Heart left ventricle (tissue), 16 donors: ENCODE data around the gene HIVEP2. TPM values are rescaled to one million over a fixed set of nuclear protein-coding genes. Genes with fewer than 3 reads are reported as not detected.
A peak's percentile ranks its signal among the peaks of the same experiment; 100 is the strongest.

Experiments
- ATAC-seq, 4 donors: fragments of 200-7000 bp; cut with Tn5 transposase; one replicate each; pipeline ENCODE4 v1.9.1; 2020 to 2022; ENCODE audit warnings: moderate library complexity in 4 of 4, mild to moderate bottlenecking in 3 of 4, moderate number of reproducible peaks in 1 of 4
- DNase-seq, 5 donors: peaks; one replicate each; pipeline ENCODE4 v3.0.0-alpha.2; 2020
- H3K27ac ChIP-seq, 12 donors: fragments of 200-600 bp; sonication (generic) in 4 of 12; one replicate each; pipeline versions ENCODE4 v1.5.0 to v1.8.0; 2016 to 2022; ENCODE audit warnings: mild to moderate bottlenecking in 2 of 12
- H3K27me3 ChIP-seq, 9 donors: fragments of 200-600 bp; sonication (generic) in 2 of 9; one replicate each; pipeline versions ENCODE4 v1.5.1 to v1.8.0; 2016 to 2022; ENCODE audit warnings: mild to moderate bottlenecking in 3 of 9
- H3K36me3 ChIP-seq, 9 donors: fragments of 200-600 bp; sonication (generic) in 2 of 9; one replicate each; pipeline versions ENCODE4 v1.5.0 to v1.8.0; 2018 to 2022; ENCODE audit warnings: mild to moderate bottlenecking in 2 of 9
- H3K4me1 ChIP-seq, 12 donors: fragments of 200-600 bp; sonication (generic) in 4 of 12; one replicate each; pipeline versions ENCODE4 v1.5.0 to v1.8.0; 2016 to 2022; ENCODE audit warnings: mild to moderate bottlenecking in 3 of 12
- H3K4me3 ChIP-seq, 12 donors: fragments of 200-600 bp; sonication (generic) in 4 of 12; one replicate each; pipeline versions ENCODE4 v1.5.0 to v1.8.0; 2017 to 2022; ENCODE audit warnings: mild to moderate bottlenecking in 9 of 12, moderate library complexity in 4 of 12
- H3K9me3 ChIP-seq, 12 donors: fragments of 200-600 bp; sonication (generic) in 4 of 12; one replicate each; pipeline versions ENCODE4 v1.5.0 to v1.8.0; 2016 to 2022; ENCODE audit warnings: mild to moderate bottlenecking in 1 of 12
- CTCF ChIP-seq, 12 donors: fragments of 200-600 bp; sonication (generic) in 4 of 12; IDR thresholded peaks; one replicate each; pipeline versions ENCODE4 v1.5.0 to v1.8.0; 2018 to 2022; ENCODE audit warnings: antibody characterized with exemption in 12 of 12, mild to moderate bottlenecking in 5 of 12
- POLR2A ChIP-seq, 2 donors: fragments of 450-650 bp; IDR thresholded peaks; one replicate each; pipeline ENCODE4 v1.6.1; 2017; ENCODE audit warnings: antibody characterized with exemption in 2 of 2, mild to moderate bottlenecking in 2 of 2, moderate library complexity in 2 of 2
- WGBS, 4 donors: extraction: QIAGEN DNeasy Blood & Tissue Kit in 2 of 4; methylation state at CpG; one replicate each; pipeline versions ENCODE4 v1.1.5 to v1.1.7; 2013 to 2018; 5-methylcytosine and 5-hydroxymethylcytosine counted together
- intact Hi-C, 10 donors: fragments of 100-400 bp; cut with DNase I; formaldehyde crosslinking; loops; one replicate each; pipeline versions ENCODE4 v1.11.1 to v1.14.2; 2022
- polyA plus RNA-seq, 2 donors: library from polyadenylated mRNA; stranded (reverse); fragments of 200-250 nt; gene quantifications; one replicate each; pipeline ENCODE4 v1.2.3, GENCODE V29; 2013
- total RNA-seq, 9 donors: library from RNA; depleted of rRNA in 2 of 9; stranded (reverse); fragments of >200 nt in 2 of 9; fragmentation: NEBNext Ultra II Directional in 3 of 9; extraction: Animal tissue kit (Norgen Biotek cat#: 25700) in 3 of 9; gene quantifications; one replicate each; pipeline versions ENCODE4 v1.1.0 to v1.2.4, GENCODE V29; 2016 to 2023
- donor health status: ischemic (EF 13 %, LVEDD 7.1; RV severe dilation, severe dysfunction).
- donor health status: healthy with polysubstance abuse.
- donor health status: DM: no; HTN: yes; CAD: no.
- donor health status: DM: no; HTN: no; CAD: no.
- donor health status: ischemic (EF 25% LVEDD 6.9; RV normal size, moderate dysfunction).
- donor health status: ischemic (EF 25% LVEDD 5.7; RV mildly dilated, moderate dysfunction).
- donor health status: healthy.
- donor health status: DM: yes; HTN: yes; CAD: no.
- donor health status: ischemic (EF 35%, LVEDD 5.7; RV mildly dilated, moderate dysfunction).
- donor health status: nonischemic (EF 11% LVEDD 7.7; RV severe dilation, severe dysfunction).
- donor health status: DM: yes; HTN: yes; CAD: no.
- donor health status: PGD.
- donor health status: ischemic (EF 29% LVEDD 5.4; RV normal size, mild dysfunction).
- donor health status: nonischemic (EF 23%, LVEDD 6.1; RV moderate dilation, normal function).

Gene HIVEP2
- total and polyA plus RNA-seq, 11 donors: 2.7 to 31.2 (median 20.4) TPM

DNA sequence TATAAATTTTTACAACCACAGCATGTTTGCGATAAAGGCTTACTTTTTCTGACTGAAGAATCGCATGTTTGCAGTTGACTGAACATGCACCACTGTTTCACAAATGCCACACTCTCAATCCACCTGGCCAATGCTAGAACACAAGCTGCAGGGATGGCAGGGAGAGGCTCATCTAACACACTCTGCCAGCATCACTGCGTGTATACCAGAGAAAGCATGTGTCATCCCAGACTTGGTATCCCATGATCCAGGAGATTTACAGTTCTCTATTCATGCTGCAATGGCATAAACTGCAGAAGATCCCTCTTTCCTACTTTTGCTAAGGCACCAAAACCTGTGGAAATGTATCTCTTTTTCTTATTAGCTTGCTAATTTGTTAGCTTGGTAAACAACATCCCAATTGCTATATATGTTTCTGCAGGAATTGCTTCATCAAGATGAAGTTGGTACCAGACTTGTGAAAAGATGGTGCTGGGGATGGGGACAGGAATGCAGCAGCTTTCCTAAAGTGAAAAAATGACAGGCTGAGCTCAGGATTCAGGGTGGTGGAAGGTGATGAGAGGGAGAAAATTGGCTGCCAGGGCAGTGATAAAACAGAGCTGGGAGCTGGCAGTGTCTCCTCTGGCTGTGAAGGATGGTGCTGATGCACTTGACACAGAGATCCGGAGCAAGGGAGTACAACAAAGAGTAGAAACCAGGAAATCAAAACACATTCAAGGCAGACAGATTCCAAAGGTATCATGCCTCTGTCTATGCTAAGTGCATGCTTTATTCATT lies 186.9 kb downstream of the HIVEP2 start:
- ATAC-seq (peak; percentile 41 to 76 (median 49)), DNase-seq (no peak)
- no peak overlapping the region for H3K27ac ChIP-seq
- peaks cover 2 to 85% (median 53%) of the 10 kb centered on the region in 9 donors for H3K36me3 ChIP-seq
- no peak overlapping the region for H3K4me3 ChIP-seq
- 82 to 92% (median 86%) methylated on average over 4 of the region's 4 CpGs for WGBS, 4 donors
- no peaks in the 10 kb centered on the region for H3K27me3 ChIP-seq
- intact Hi-C loops: loop anchor here in 3 of 10 donors (5.0 to 10.0 kb wide), 3 partner anchors 127 to 187 kb away; partner anchors contain the start of gene HIVEP2 (in 1 of the 3)
- no peaks in the 10 kb centered on the region for H3K9me3 ChIP-seq
- peaks cover 0 to 18% (median 1%) of the 10 kb centered on the region in 12 donors for H3K4me1 ChIP-seq
- TF ChIP-seq POLR2A (IDR thresholded peaks at IDR 0.05): no peak
- TF ChIP-seq CTCF (IDR thresholded peaks at IDR 0.05): no peak

GRCh38 chr6:142756215-142756630 lies 188.8 kb downstream of the HIVEP2 start:
- TF ChIP-seq CTCF (IDR thresholded peaks at IDR 0.05): no peak
- TF ChIP-seq POLR2A (IDR thresholded peaks at IDR 0.05): no peak
- Histone ChIP-seq H3K27me3 (no peaks in the 10 kb centered on the region), H3K27ac (no peak overlapping the region), H3K4me3 (no peak overlapping the region), H3K4me1 (peaks cover 0 to 8% (median 0%) of the 10 kb centered on the region in 12 donors), H3K36me3 (peaks cover 2 to 83% (median 57%) of the 10 kb centered on the region in 9 donors), H3K9me3 (no peaks in the 10 kb centered on the region)
- WGBS, 4 donors: 31 to 50% (median 43%) methylated on average over 2 of the region's 2 CpGs
- DNase-seq (peak in 1 of 5 donors; percentile 41), ATAC-seq (peak; percentile 57 to 72 (median 64))
- intact Hi-C loops: loop anchor here in 3 of 10 donors (5.0 to 10.0 kb wide), 3 partner anchors 129 to 189 kb away; partner anchors contain the start of gene HIVEP2 (in 1 of the 3)

DNA sequence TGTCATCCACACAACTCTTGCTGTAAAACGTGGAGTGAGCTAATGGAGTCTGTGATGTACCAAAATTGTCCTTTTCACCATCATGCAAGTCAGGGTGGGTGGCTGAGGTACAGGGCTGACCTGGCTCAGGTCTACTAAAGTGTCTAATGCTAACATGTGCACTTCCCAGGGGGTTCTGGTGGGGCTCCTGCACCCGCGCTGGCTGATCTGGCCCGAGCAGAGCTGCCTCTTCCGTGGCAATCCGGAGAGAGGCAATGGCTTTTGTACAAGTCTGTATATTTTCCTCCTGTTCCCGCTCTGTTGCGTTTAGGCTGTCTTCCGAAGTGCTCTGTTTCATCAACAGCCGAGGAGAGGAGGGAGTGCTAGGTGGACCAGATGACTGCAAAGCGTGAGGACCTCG lies 191.8 kb downstream of the HIVEP2 start:
- intact Hi-C loops: loop anchor here in 2 of 10 donors (10.0 kb wide), 2 partner anchors 132 to 192 kb away; partner anchors contain the start of gene HIVEP2 (in 1 of the 2)
- H3K4me1 ChIP-seq: peaks cover 0 to 6% (median 0%) of the 10 kb centered on the region in 12 donors
- 95 to 99% (median 96%) methylated on average over 12 of the region's 12 CpGs for WGBS, 4 donors
- ATAC-seq (no peak), DNase-seq (no peak)
- no peak overlapping the region for H3K4me3 ChIP-seq
- no peaks in the 10 kb centered on the region for H3K9me3 ChIP-seq
- peaks cover 0 to 53% (median 26%) of the 10 kb centered on the region in 9 donors for H3K36me3 ChIP-seq
- no peaks in the 10 kb centered on the region for H3K27me3 ChIP-seq
- TF ChIP-seq CTCF (IDR thresholded peaks at IDR 0.05): no peak
- no peak for TF ChIP-seq POLR2A (IDR thresholded peaks at IDR 0.05)
- H3K27ac ChIP-seq: no peak overlapping the region

DNA sequence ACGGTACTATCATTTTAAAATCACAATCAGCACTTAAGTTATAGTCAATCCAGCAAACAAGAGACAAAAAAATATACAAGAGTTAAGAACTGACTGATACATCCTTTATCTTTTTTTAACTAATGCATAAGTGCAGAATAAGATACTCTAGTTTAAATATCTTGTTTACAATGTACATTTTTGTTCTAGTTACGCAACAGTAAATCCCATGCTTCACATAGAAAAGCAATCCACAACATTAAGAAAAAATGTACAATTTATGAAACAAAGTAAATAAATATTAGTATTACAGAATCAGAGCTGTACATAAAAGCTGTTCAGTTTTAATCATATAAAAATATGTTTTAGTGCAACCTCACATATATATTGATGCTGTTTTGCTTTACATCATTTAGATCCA lies 192.6 kb downstream of the HIVEP2 start:
- no peaks in the 10 kb centered on the region for H3K27me3 ChIP-seq

More for the DNA sequence above, 192.6 kb downstream of the HIVEP2 start:
- Histone ChIP-seq H3K4me3 (no peak overlapping the region), H3K9me3 (no peaks in the 10 kb centered on the region), H3K4me1 (peaks cover 0 to 6% (median 0%) of the 10 kb centered on the region in 12 donors), H3K27ac (no peak overlapping the region), H3K36me3 (peaks cover 0 to 46% (median 20%) of the 10 kb centered on the region in 9 donors)
- DNase-seq: no peak
- intact Hi-C loops: loop anchor here in 2 of 10 donors (10.0 kb wide), 2 partner anchors 132 to 192 kb away; partner anchors contain the start of gene HIVEP2 (in 1 of the 2)
- WGBS, 4 donors: 98 to 99% (median 99%) methylated on average over 2 of the region's 2 CpGs
- TF ChIP-seq CTCF (IDR thresholded peaks at IDR 0.05) (no peak), POLR2A (IDR thresholded peaks at IDR 0.05) (no peak)
- no peak for ATAC-seq
